Measurements from ENCODE around the gene GGA3.

Gene GGA3

GRCh38 chr17:75194879-75195278 is 66.5 kb downstream of the GGA3 start:
- DNase-seq (ENCODE audit: extremely low read depth, low read depth) = no peak
- TF ChIP-seq CTCF (IDR thresholded peaks at IDR 0.05; ENCODE audit: low read depth, low read length, missing control alignments) = no peak
- H3K4me3 ChIP-seq (replicated peaks; ENCODE audit: low read depth, low read length) = no peak overlapping the region

DNA sequence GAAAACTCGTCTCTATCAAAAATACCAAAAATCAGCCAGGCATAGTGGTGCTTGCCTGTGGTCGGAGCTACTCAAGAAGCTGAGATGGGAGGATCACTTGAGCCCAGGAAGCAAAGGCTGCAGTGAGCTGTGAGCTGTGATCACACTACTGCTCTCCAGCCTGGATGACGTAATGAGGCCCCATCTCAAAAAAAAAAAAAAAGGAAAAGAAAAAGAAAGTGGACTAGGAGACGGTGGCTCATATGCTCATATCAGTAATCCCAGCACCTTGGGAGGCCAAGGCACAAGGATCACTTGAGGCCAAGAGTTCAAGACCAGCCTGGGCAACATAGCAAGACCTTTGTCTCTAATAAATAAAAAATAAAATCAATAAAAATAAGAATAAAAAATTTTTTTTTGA is 69.8 kb downstream of the GGA3 start:
- no peak for DNase-seq (ENCODE audit: extremely low read depth, low read depth)
- no peak overlapping the region for H3K4me3 ChIP-seq (replicated peaks; ENCODE audit: low read depth, low read length)
- TF ChIP-seq CTCF (IDR thresholded peaks at IDR 0.05; ENCODE audit: low read depth, low read length, missing control alignments) = no peak

- no peak overlapping the region for H3K4me3 ChIP-seq (replicated peaks; ENCODE audit: low read depth, low read length)
- no peak for TF ChIP-seq CTCF (IDR thresholded peaks at IDR 0.05; ENCODE audit: low read depth, low read length, missing control alignments)
- DNase-seq (ENCODE audit: extremely low read depth, low read depth) = no peak
Observed at GRCh38 chr17:75188614-75189013, 72.8 kb downstream of the GGA3 start.
